ENCODE data around the gene ANKRD50. TPM values are rescaled to one million over a fixed set of nuclear protein-coding genes. Genes with fewer than 3 reads are reported as not detected.

The ANKRD50 gene
- 3.4 to 7.5 TPM (median 5.6 TPM) in 5 replicates for total RNA-seq (2022; extraction: Qiagen RNA extraction)

GRCh38 chr4:124712372-124713184, at the start of gene ANKRD50:
Gene ANKRD50, minus strand, starts transcription at chr4:124712732. Its CDS starts 2,221 bp downstream, at chr4:124710511.

